ENCODE data around the gene FZD4.

FZD4 gene

GRCh38 chr11:86933891-86934581 is 21.2 kb downstream of the FZD4 start:
- Histone ChIP-seq H3K4me3 (no peak overlapping the region), H3K27me3 (no peaks in the 10 kb centered on the region), H3K27ac (peak overlapping the region in 1 of 2 donors; percentile 9), H3K36me3 (no peaks in the 10 kb centered on the region), H3K9me3 (no peaks in the 10 kb centered on the region), H3K4me1 (peaks cover 0 to 61% (median 17%) of the 10 kb centered on the region in 4 donors)
- TF ChIP-seq CTCF (IDR thresholded peaks at IDR 0.05): no peak
- intact Hi-C loops (cut with DNase I; ENCODE audit: low total_unique reads): loop anchor here (5.0 kb wide), 1 partner anchor 493 kb away; no protein-coding TSS in a partner anchor
- DNase-seq: no peak

GRCh38 chr11:86932924-86933875 is 22.0 kb downstream of the FZD4 start:
- DNase-seq: no peak
- Histone ChIP-seq H3K9me3 (no peaks in the 10 kb centered on the region), H3K27ac (peak overlapping the region in 1 of 2 donors; percentile 28), H3K4me1 (peaks cover 0 to 53% (median 13%) of the 10 kb centered on the region in 4 donors), H3K27me3 (no peaks in the 10 kb centered on the region), H3K36me3 (no peaks in the 10 kb centered on the region), H3K4me3 (no peak overlapping the region)
- TF ChIP-seq CTCF (IDR thresholded peaks at IDR 0.05): no peak
- intact Hi-C loops (cut with DNase I; ENCODE audit: low total_unique reads): loop anchor here (5.0 kb wide), 1 partner anchor 494 kb away; no protein-coding TSS in a partner anchor

GRCh38 chr11:86932259-86932585 is 23.0 kb downstream of the FZD4 start:
- Histone ChIP-seq H3K27ac (peak overlapping the region; percentile 3 to 28), H3K9me3 (no peaks in the 10 kb centered on the region), H3K4me1 (peaks cover 0 to 49% (median 11%) of the 10 kb centered on the region in 4 donors), H3K4me3 (no peak overlapping the region), H3K27me3 (no peaks in the 10 kb centered on the region), H3K36me3 (no peaks in the 10 kb centered on the region)
- no peak for TF ChIP-seq CTCF (IDR thresholded peaks at IDR 0.05)
- intact Hi-C loops (cut with DNase I; ENCODE audit: low total_unique reads): loop anchor here (5.0 kb wide), 1 partner anchor 495 kb away; no protein-coding TSS in a partner anchor
- no peak for DNase-seq

DNA sequence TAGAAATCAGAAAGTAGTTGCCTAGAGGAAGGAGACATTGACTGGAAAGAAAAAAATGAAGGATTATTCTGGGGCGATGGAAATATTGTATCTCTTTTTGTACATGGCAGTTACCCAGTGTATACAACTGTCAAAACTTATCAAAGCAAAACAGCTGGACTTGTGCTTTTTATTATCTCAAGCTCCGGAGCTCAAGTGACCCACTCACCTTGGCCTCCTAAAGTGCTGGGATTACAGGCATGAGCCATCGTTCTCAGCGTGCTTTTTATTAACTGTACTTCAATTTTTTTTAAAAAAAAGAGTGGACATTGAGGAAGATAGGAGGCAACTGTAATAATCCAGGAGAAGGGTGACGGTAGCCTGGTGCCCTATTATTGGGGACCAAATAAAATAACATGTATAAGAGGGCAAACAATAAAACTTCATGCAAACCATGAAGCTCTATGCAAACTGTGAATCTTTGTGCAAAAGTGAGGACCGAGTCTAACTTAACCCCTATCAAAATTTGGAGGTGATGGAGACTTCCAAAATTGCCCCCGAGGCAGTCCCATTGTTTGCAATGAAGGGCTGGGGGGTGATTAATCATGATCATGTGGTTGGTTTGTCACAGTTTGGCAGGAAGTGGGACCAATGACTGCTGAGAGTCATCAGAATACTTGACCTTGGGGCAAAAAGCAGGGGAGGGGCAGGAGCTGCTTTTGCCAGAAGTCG is 23.5 kb downstream of the FZD4 start:
- H3K4me1 ChIP-seq: peaks cover 0 to 53% (median 11%) of the 10 kb centered on the region in 4 donors
- intact Hi-C loops (cut with DNase I; ENCODE audit: low total_unique reads): loop anchor here (5.0 kb wide), 1 partner anchor 496 kb away; no protein-coding TSS in a partner anchor
- no peaks in the 10 kb centered on the region for H3K36me3 ChIP-seq
- no peaks in the 10 kb centered on the region for H3K9me3 ChIP-seq
- TF ChIP-seq CTCF (IDR thresholded peaks at IDR 0.05): no peak
- no peaks in the 10 kb centered on the region for H3K27me3 ChIP-seq
- no peak overlapping the region for H3K4me3 ChIP-seq
- H3K27ac ChIP-seq: peak overlapping the region; percentile 3 to 28
- DNase-seq: no peak

GRCh38 chr11:86930957-86931547 is 24.1 kb downstream of the FZD4 start:
- no peaks in the 10 kb centered on the region for H3K27me3 ChIP-seq
- H3K9me3 ChIP-seq: no peaks in the 10 kb centered on the region
- peak overlapping the region in 1 of 2 donors; percentile 3 for H3K27ac ChIP-seq
- no peak overlapping the region for H3K4me3 ChIP-seq
- no peaks in the 10 kb centered on the region for H3K36me3 ChIP-seq
- H3K4me1 ChIP-seq: peaks cover 0 to 59% (median 11%) of the 10 kb centered on the region in 4 donors
- intact Hi-C loops (cut with DNase I; ENCODE audit: low total_unique reads): loop anchor here (5.0 kb wide), 1 partner anchor 496 kb away; no protein-coding TSS in a partner anchor
- DNase-seq: no peak
- no peak for TF ChIP-seq CTCF (IDR thresholded peaks at IDR 0.05)
